ENCODE results near the gene PMEL.
"Not testable (repeated sequence)": the region's sequence is repeated elsewhere in the genome, so short reads cannot be mapped to it uniquely, and the experiment has no call there.

PMEL gene

GRCh38 chr12:55965941-55966407 is at the start of gene PMEL:
Gene PMEL (minus strand): TSS chr12:55966042. CDS start chr12:55966011, 31 bp downstream.
- no peak for DNase-seq (ENCODE audit: low read depth in 2 of 2)

GRCh38 chr12:56014205-56014604 is 48.4 kb upstream of the PMEL start:
- DNase-seq (ENCODE audit: low read depth in 2 of 2): no peak

- no peak for DNase-seq (ENCODE audit: low read depth in 2 of 2)
These were observed 47.6 kb upstream of the PMEL start for GRCh38 chr12:56013482-56013881.

GRCh38 chr12:56011509-56012090 is 45.8 kb upstream of the PMEL start:
- no peak for DNase-seq (ENCODE audit: low read depth in 2 of 2)

GRCh38 chr12:56010111-56010570 is 44.3 kb upstream of the PMEL start:
- DNase-seq (ENCODE audit: low read depth in 2 of 2): no peak

GRCh38 chr12:56007564-56008559 is 42.0 kb upstream of the PMEL start:
- peak; percentile 40 to 63 for DNase-seq (ENCODE audit: low read depth in 2 of 2)

GRCh38 chr12:56004211-56004610 is 38.4 kb upstream of the PMEL start:
- no peak for DNase-seq (ENCODE audit: low read depth in 2 of 2)

- not testable (repeated sequence) for DNase-seq (ENCODE audit: low read depth in 2 of 2)
These were observed 37.5 kb upstream of the PMEL start for GRCh38 chr12:56003376-56003775.

- DNase-seq (ENCODE audit: low read depth in 2 of 2): no peak
These were observed 35.8 kb upstream of the PMEL start for GRCh38 chr12:56001487-56002100.

- not testable (repeated sequence) for DNase-seq (ENCODE audit: low read depth in 2 of 2)
These were observed 34.2 kb upstream of the PMEL start for GRCh38 chr12:55999999-56000540.

GRCh38 chr12:55999522-55999921 is 33.7 kb upstream of the PMEL start:
- DNase-seq (ENCODE audit: low read depth in 2 of 2): not testable (repeated sequence)

- DNase-seq (ENCODE audit: low read depth in 2 of 2): no peak
These were observed 31.7 kb upstream of the PMEL start for GRCh38 chr12:55997535-55997859.

GRCh38 chr12:55996715-55997534 is 31.1 kb upstream of the PMEL start, which contains the start of gene SUOX:
Gene SUOX (plus strand): TSS chr12:55997276. CDS start chr12:56002222, 4,946 bp downstream.
- DNase-seq (ENCODE audit: low read depth in 2 of 2): no peak

- peak in 1 of 2 donors; percentile 37 for DNase-seq (ENCODE audit: low read depth in 2 of 2)
These were observed 30.4 kb upstream of the PMEL start for GRCh38 chr12:55996201-55996714.

GRCh38 chr12:55995366-55995765 is 29.5 kb upstream of the PMEL start:
- DNase-seq (ENCODE audit: low read depth in 2 of 2): no peak

GRCh38 chr12:55993230-55993853 is 27.5 kb upstream of the PMEL start:
- DNase-seq (ENCODE audit: low read depth in 2 of 2): no peak

- DNase-seq (ENCODE audit: low read depth in 2 of 2): no peak
These were observed 25.3 kb upstream of the PMEL start for GRCh38 chr12:55991110-55991509.

- DNase-seq (ENCODE audit: low read depth in 2 of 2): not testable (repeated sequence)
These were observed 20.1 kb upstream of the PMEL start for GRCh38 chr12:55985976-55986375.

GRCh38 chr12:55985341-55985740 is 19.5 kb upstream of the PMEL start:
- DNase-seq (ENCODE audit: low read depth in 2 of 2): no peak

GRCh38 chr12:55984861-55985260 is 19.0 kb upstream of the PMEL start:
- DNase-seq (ENCODE audit: low read depth in 2 of 2): no peak

All from stimulated activated CD4-positive, alpha-beta T cell treated with anti-CD3 and anti-CD28 coated beads, Interleukin-1b, Interleukin-23, amount 100 ng/mL, for 1 hour (primary cell).